NOMO-1 (cell line): ENCODE measurements around the gene GRID2.

Source experiments
- DNase-seq, 2 experiments: peaks; one replicate each; lab custom pipeline; 2025; ENCODE audit not compliant: unreplicated experiment in 2 of 2; lab: John Stamatoyannopoulos, UW

Gene GRID2

GRCh38 chr4:92885632-92886031 is 581.9 kb downstream of the GRID2 start:
- DNase-seq, result no peak

- no peak for DNase-seq
These were observed 648.7 kb downstream of the GRID2 start for GRCh38 chr4:92952426-92952825.

- no peak for DNase-seq
These were observed 649.1 kb downstream of the GRID2 start for GRCh38 chr4:92952897-92953296.

GRCh38 chr4:92953462-92953861 is 649.7 kb downstream of the GRID2 start:
- DNase-seq, result no peak

GRCh38 chr4:92961881-92962280 is 658.1 kb downstream of the GRID2 start:
- DNase-seq, result no peak

GRCh38 chr4:92962831-92963230 is 659.1 kb downstream of the GRID2 start:
- DNase-seq, result no peak

- DNase-seq, result no peak
These were observed 664.8 kb downstream of the GRID2 start for GRCh38 chr4:92968556-92968955.

- no peak for DNase-seq
These were observed 665.2 kb downstream of the GRID2 start for GRCh38 chr4:92968996-92969395.

GRCh38 chr4:92969650-92970379 is 666.0 kb downstream of the GRID2 start:
- no peak for DNase-seq

GRCh38 chr4:92970996-92971395 is 667.2 kb downstream of the GRID2 start:
- no peak for DNase-seq

- no peak for DNase-seq
These were observed 684.5 kb downstream of the GRID2 start for GRCh38 chr4:92988301-92988700.

- DNase-seq, result no peak
These were observed 689.0 kb downstream of the GRID2 start for GRCh38 chr4:92992758-92993157.

GRCh38 chr4:92994727-92995126 is 691.0 kb downstream of the GRID2 start:
- DNase-seq, result no peak

- DNase-seq, result no peak
These were observed 692.8 kb downstream of the GRID2 start for GRCh38 chr4:92996533-92996932.

GRCh38 chr4:93000910-93001309 is 697.1 kb downstream of the GRID2 start:
- no peak for DNase-seq

- DNase-seq, result no peak
These were observed 698.5 kb downstream of the GRID2 start for GRCh38 chr4:93002240-93002639.

GRCh38 chr4:93016350-93016749 is 712.6 kb downstream of the GRID2 start:
- no peak for DNase-seq

GRCh38 chr4:93018243-93018642 is 714.5 kb downstream of the GRID2 start:
- DNase-seq, result no peak

GRCh38 chr4:93018806-93019205 is 715.0 kb downstream of the GRID2 start:
- no peak for DNase-seq

- DNase-seq, result no peak
These were observed 726.0 kb downstream of the GRID2 start for GRCh38 chr4:93029769-93030168.

GRCh38 chr4:93030670-93031069 is 726.9 kb downstream of the GRID2 start:
- no peak for DNase-seq

- DNase-seq, result no peak
These were observed 727.8 kb downstream of the GRID2 start for GRCh38 chr4:93031431-93032098.
